ENCODE results near the gene SYCE3. TPM values are rescaled to one million over a fixed set of nuclear protein-coding genes. Genes with fewer than 3 reads are reported as not detected.

The SYCE3 gene
- total and polyA plus RNA-seq, 2 donors (not counting 3 experiments of a cell fraction or from before 2014, with no cell fraction given), result not detected

DNA sequence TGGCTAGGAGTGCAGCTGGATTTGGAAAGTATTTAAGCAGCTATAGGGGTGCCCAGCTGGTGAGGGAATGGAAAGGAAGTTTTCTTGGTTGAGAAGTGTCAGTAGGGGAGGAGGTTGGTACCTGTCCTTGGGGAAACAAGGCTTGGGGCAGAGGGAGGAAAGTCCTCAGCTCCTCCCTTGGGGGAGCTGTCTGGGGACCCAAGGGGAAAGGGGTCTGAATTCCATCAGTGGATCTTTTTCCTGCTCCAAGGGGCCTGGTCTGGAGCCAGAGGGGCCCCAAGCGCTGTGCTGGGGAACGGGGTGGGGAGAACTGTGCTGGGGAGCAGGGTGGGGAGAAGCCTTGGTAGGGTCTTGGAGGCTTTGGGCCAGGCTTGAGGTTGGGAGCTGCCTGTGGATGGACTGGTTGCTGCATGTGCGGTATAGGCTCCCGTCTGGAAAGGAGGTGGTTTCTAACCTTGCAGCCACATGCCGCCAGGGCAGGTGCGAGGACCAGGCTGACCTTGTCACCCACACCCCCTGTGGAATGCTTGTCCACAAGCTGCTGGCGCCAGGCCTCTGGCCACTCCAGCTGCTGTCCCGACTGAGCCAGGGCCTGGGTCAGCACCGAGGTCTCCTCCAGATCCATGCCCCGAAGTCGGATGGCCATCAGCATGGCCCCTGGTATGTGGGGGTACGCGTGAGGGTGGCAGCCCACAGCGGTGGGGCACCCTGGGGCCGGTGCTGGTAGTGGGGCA, 33.9 kb downstream of the SYCE3 start:
- DNase-seq (ENCODE audit: low read depth, low spot score) (no peak), FAIRE-seq (no peak)
- TF ChIP-seq MAX (IDR thresholded peaks at IDR 0.05; ENCODE audit: insufficient read depth, insufficient read length) (no peak), POLR2AphosphoS5 (IDR thresholded peaks at IDR 0.05; ENCODE audit: insufficient read depth, low read depth, low read length) (peak; percentile 29), POLR2A (IDR thresholded peaks at IDR 0.05; ENCODE audit: low read depth, low read length) (no peak), FOS (IDR thresholded peaks at IDR 0.05; ENCODE audit: borderline replicate concordance, insufficient read depth, low read length) (no peak)
- intact Hi-C loops (cut with micrococcal nuclease), result no loop called here
- Histone ChIP-seq H4K20me1 (replicated peaks; ENCODE audit: control insufficient read depth, extremely low read depth, insufficient read depth, low read length) (no peaks in the 10 kb centered on the region), H3K27me3 (ENCODE audit: control insufficient read depth in 2 of 2, insufficient read depth in 2 of 2, low read length in 2 of 2) (peaks cover 3 to 13% of the 10 kb centered on the region in 2 experiments), H3K4me2 (ENCODE audit: insufficient read depth, low read length) (no peak overlapping the region), H3K9me1 (replicated peaks; ENCODE audit: control insufficient read depth, extremely low read depth, insufficient read depth, low read length) (no peaks in the 10 kb centered on the region), H3K9ac (replicated peaks; ENCODE audit: extremely low read depth, insufficient read depth, low read length) (no peak overlapping the region), H2AFZ (ENCODE audit: low read depth, low read length) (no peak overlapping the region), H3K27ac (ENCODE audit: insufficient read depth, low read depth, low read length) (no peak overlapping the region), H3K36me3 (ENCODE audit: control insufficient read depth in 2 of 2, extremely low read depth in 1 of 2, insufficient read depth in 2 of 2, low read length in 2 of 2) (peaks cover 0 to 2% of the 10 kb centered on the region in 2 experiments), H3K79me2 (ENCODE audit: control insufficient read depth, insufficient read depth, low read length) (peaks cover 9% of the 10 kb centered on the region), H3K4me1 (ENCODE audit: control insufficient read depth, extremely low read depth, insufficient read depth, low read length) (peaks cover 30% of the 10 kb centered on the region), H3K9me3 (replicated peaks; ENCODE audit: control insufficient read depth, insufficient read depth, low read length) (no peaks in the 10 kb centered on the region), H3K4me3 (replicated peaks in 1 of 3; ENCODE audit: insufficient read depth in 1 of 3, low read depth in 1 of 3, low read length in 3 of 3) (no peak overlapping the region)
- CTCF ChIA-PET, result interaction anchor here (1.5 kb wide), 1 partner anchor 34 kb away, joined by 3 read pairs; the partner anchor contains the start of gene SYCE3
- dilution Hi-C loops (cut with MboI; ENCODE audit: extremely low pct_ligation_motif_present, low sequenced_read_pairs), result no loop called here
- no TSS peak for BruUV-seq (replicated peaks)
- POLR2A ChIA-PET, result no interaction called here

DNA sequence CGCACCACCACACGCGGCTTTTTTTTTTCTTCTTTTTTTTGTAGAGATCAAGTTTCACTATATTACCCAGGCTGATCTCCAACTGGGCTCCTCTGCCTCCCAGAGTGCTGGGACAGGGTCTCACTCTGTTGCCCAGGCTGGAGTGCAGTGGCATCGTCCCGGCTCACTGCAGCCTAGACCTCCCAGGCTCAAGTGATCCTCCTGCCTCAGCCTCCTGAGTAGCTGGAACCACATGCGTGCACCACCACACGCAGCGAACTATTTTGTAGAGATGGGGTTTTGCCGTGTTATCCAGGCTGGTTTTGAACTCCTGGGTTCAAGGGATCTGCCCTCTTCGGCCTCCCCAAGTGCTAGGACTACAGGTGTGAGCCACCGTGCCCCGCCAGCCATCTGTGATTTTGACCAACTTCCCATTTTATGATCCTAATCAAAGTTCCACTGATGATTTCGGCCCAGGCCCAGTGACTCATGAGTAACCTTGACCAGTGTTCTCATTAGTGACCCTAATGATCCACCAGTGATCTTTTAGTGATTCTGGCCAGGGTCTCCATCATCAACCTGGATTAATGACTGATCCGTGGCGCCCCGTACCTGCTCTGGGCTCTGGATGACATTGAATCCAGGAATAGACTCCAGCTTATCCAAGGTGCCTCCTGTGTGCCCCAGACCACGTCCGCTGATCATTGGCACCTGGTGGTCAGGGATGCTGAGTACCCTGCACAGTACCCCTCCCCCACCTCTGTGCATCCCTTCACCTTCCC, 34.6 kb downstream of the SYCE3 start:
- H3K79me2 ChIP-seq (ENCODE audit: control insufficient read depth, insufficient read depth, low read length), result peaks cover 10% of the 10 kb centered on the region
- ChIA-PET CTCF (interaction anchor here (0.7 to 1.5 kb wide), 3 partner anchors 13 to 34 kb away, joined by 3 read pairs; partner anchors contain the start of genes LMF2, NCAPH2 and SYCE3), POLR2A (no interaction called here)

More for the DNA sequence above, 34.6 kb downstream of the SYCE3 start:
- H3K4me3 ChIP-seq (replicated peaks in 1 of 3; ENCODE audit: insufficient read depth in 1 of 3, low read depth in 1 of 3, low read length in 3 of 3), result no peak overlapping the region
- peaks cover 0 to 7% of the 10 kb centered on the region in 2 experiments for H3K36me3 ChIP-seq (ENCODE audit: control insufficient read depth in 2 of 2, extremely low read depth in 1 of 2, insufficient read depth in 2 of 2, low read length in 2 of 2)
- FAIRE-seq, result no peak
- TF ChIP-seq EZH2 (IDR thresholded peaks at IDR 0.05; ENCODE audit: borderline replicate concordance, low read depth, low read length, severe bottlenecking) (no peak), POLR2A (IDR thresholded peaks at IDR 0.05; ENCODE audit: low read depth, low read length) (no peak), POLR2AphosphoS5 (IDR thresholded peaks at IDR 0.05; ENCODE audit: insufficient read depth, low read depth, low read length) (no peak), GATA2 (IDR thresholded peaks at IDR 0.05; ENCODE audit: insufficient read depth, insufficient read length, low read depth, low read length) (no peak), MYC (IDR thresholded peaks at IDR 0.05; ENCODE audit: low read depth, low read length) (no peak), FOS (IDR thresholded peaks at IDR 0.05; ENCODE audit: borderline replicate concordance, insufficient read depth, low read length) (no peak), MAX (IDR thresholded peaks at IDR 0.05; ENCODE audit: insufficient read depth, insufficient read length) (no peak), JUN (IDR thresholded peaks at IDR 0.05; ENCODE audit: borderline replicate concordance, insufficient read depth, insufficient read length, low read depth) (no peak), CTCF (IDR thresholded peaks at IDR 0.05; ENCODE audit: extremely low read depth in 1 of 2, insufficient read depth in 1 of 2, low read depth in 1 of 2, low read length in 2 of 2) (no peak)
- H3K9me3 ChIP-seq (replicated peaks; ENCODE audit: control insufficient read depth, insufficient read depth, low read length), result no peaks in the 10 kb centered on the region
- no peak overlapping the region for H2AFZ ChIP-seq (ENCODE audit: low read depth, low read length)
- no peak for DNase-seq (ENCODE audit: low read depth, low spot score)
- H3K4me2 ChIP-seq (ENCODE audit: insufficient read depth, low read length), result no peak overlapping the region
- peaks cover 3 to 13% of the 10 kb centered on the region in 2 experiments for H3K27me3 ChIP-seq (ENCODE audit: control insufficient read depth in 2 of 2, insufficient read depth in 2 of 2, low read length in 2 of 2)
- dilution Hi-C loops (cut with MboI; ENCODE audit: extremely low pct_ligation_motif_present, low sequenced_read_pairs) (no loop called here), intact Hi-C loops (cut with micrococcal nuclease) (no loop called here)
- peaks cover 30% of the 10 kb centered on the region for H3K4me1 ChIP-seq (ENCODE audit: control insufficient read depth, extremely low read depth, insufficient read depth, low read length)
- H3K9me1 ChIP-seq (replicated peaks; ENCODE audit: control insufficient read depth, extremely low read depth, insufficient read depth, low read length), result no peaks in the 10 kb centered on the region
- H3K27ac ChIP-seq (ENCODE audit: insufficient read depth, low read depth, low read length), result no peak overlapping the region
- no TSS peak for BruUV-seq (replicated peaks)
- no peak overlapping the region for H3K9ac ChIP-seq (replicated peaks; ENCODE audit: extremely low read depth, insufficient read depth, low read length)
- H4K20me1 ChIP-seq (replicated peaks; ENCODE audit: control insufficient read depth, extremely low read depth, insufficient read depth, low read length), result no peaks in the 10 kb centered on the region
